Kidney (tissue), 14 donors: Measurements from ENCODE around the gene GSTT2B. TPM values are rescaled to one million over a fixed set of nuclear protein-coding genes. Genes with fewer than 3 reads are reported as not detected.

Source experiments
- DNase-seq, 5 donors: peaks; one replicate each; pipeline ENCODE4 v3.0.0-alpha.2; 2013 to 2020
- FAIRE-seq: peaks from 2 replicates; lab custom pipeline; 2012; peaks lifted over from hg19 to GRCh38; lab: Jason Lieb, UNC
- H3K27ac ChIP-seq, 2 donors: one replicate each; pipeline ENCODE4 v1.7.0; 2013; ENCODE audit warnings: low read depth in 2 of 2, low read length in 2 of 2, inconsistent platforms in 1 of 2
- H3K27me3 ChIP-seq: one replicate; pipeline ENCODE4 v1.7.1; 2013; ENCODE audit warnings: low read length, inconsistent platforms; ENCODE audit not compliant: control insufficient read depth, insufficient read depth
- H3K36me3 ChIP-seq, 3 donors: one replicate each; pipeline versions ENCODE4 v1.7.0 to v1.7.1; 2013; ENCODE audit warnings: low read length in 3 of 3, control low read depth in 1 of 3, inconsistent platforms in 1 of 3; ENCODE audit not compliant: insufficient read depth in 3 of 3, control insufficient read depth in 2 of 3
- H3K4me1 ChIP-seq, 3 donors: one replicate each; pipeline versions ENCODE4 v1.7.0 to v1.7.1; 2013; ENCODE audit warnings: low read length in 3 of 3, inconsistent platforms in 1 of 3, low read depth in 1 of 3; ENCODE audit not compliant: control insufficient read depth in 2 of 3, insufficient read depth in 2 of 3
- H3K4me3 ChIP-seq, 3 donors: one replicate each; pipeline versions ENCODE4 v1.7.0 to v1.8.1; 2013; ENCODE audit warnings: low read length in 3 of 3, control low read depth in 1 of 3, inconsistent platforms in 1 of 3
- H3K9ac ChIP-seq, 3 donors: one replicate each; pipeline versions ENCODE4 v1.7.0 to v1.7.1; 2013; ENCODE audit warnings: low read length in 3 of 3, control low read depth in 1 of 3, inconsistent platforms in 1 of 3
- H3K9me3 ChIP-seq, 3 donors: one replicate each; pipeline versions ENCODE4 v1.7.0 to v1.7.1; 2013; ENCODE audit warnings: low read length in 3 of 3, control low read depth in 1 of 3, inconsistent platforms in 1 of 3; ENCODE audit not compliant: control insufficient read depth in 2 of 3, insufficient read depth in 1 of 3
- CTCF ChIP-seq: IDR thresholded peaks from 3 replicates; pipeline ENCODE4 v1.5.1; 2012; ENCODE audit warnings: mild to moderate bottlenecking, moderate library complexity, borderline replicate concordance; ENCODE audit not compliant: insufficient read depth; ENCODE audit errors: extremely low read depth
- intact Hi-C: fragments of 100-400 bp; cut with DNase I; formaldehyde crosslinking; loops from one replicate; pipeline ENCODE4 v1.11.1; 2022
- polyA plus RNA-seq: library from polyadenylated mRNA; stranded (reverse); fragments of 350-450 nt; fragmentation: Illumina TruSeq; extraction: RNeasy Lipid Tissue Mini Kit (QIAGEN cat#74804); gene quantifications from one replicate; pipeline ENCODE4 v1.2.3, GENCODE V29; 2014; ENCODE audit warnings: low read depth, low replicate concordance; ENCODE audit not compliant: insufficient read depth
- total RNA-seq: library from RNA; stranded (reverse); fragmentation: NEBNext Ultra II Directional; extraction: Animal tissue kit (Norgen Biotek cat#: 25700); gene quantifications from one replicate; pipeline ENCODE4 v1.2.1, GENCODE V29; 2021
- donor health status: control.
- donor health status: control.
- donor health status: control.
- donor health status: control.
- donor health status: control.
- donor health status: DM: yes; HTN: yes; CAD: no.
- donor health status: Normal renal cell carcinoma (clear cell type).

Gene GSTT2B
- total and polyA plus RNA-seq, 2 donors from 2014 or later = 10.8 to 20.6 TPM

- Histone ChIP-seq H3K9me3 (no peaks in the 10 kb centered on the region), H3K9ac (no peak overlapping the region), H3K27me3 (no peaks in the 10 kb centered on the region), H3K27ac (no peak overlapping the region), H3K36me3 (no peaks in the 10 kb centered on the region), H3K4me3 (no peak overlapping the region), H3K4me1 (peaks cover 0 to 17% (median 2%) of the 10 kb centered on the region in 3 donors)
- no peak for TF ChIP-seq CTCF
- intact Hi-C loops = no loop called here
- FAIRE-seq (no peak), DNase-seq (peak in 2 of 5 donors; percentile 31 to 37)
Measured at GRCh38 chr22:23912293-23912903, 48.6 kb downstream of the GSTT2B start.

GRCh38 chr22:23911318-23911980 is 49.5 kb downstream of the GSTT2B start:
- TF ChIP-seq CTCF = no peak
- no peak overlapping the region for H3K27ac ChIP-seq
- intact Hi-C loops = no loop called here
- H3K9ac ChIP-seq = no peak overlapping the region
- H3K36me3 ChIP-seq = no peaks in the 10 kb centered on the region
- no peak overlapping the region for H3K4me3 ChIP-seq
- H3K27me3 ChIP-seq = no peaks in the 10 kb centered on the region
- H3K9me3 ChIP-seq = no peaks in the 10 kb centered on the region
- DNase-seq (peak in 1 of 5 donors; percentile 30), FAIRE-seq (no peak)
- peaks cover 0 to 17% (median 2%) of the 10 kb centered on the region in 3 donors for H3K4me1 ChIP-seq

- intact Hi-C loops = no loop called here
- DNase-seq (peak in 1 of 5 donors; percentile 26), FAIRE-seq (no peak)
- H3K36me3 ChIP-seq = no peaks in the 10 kb centered on the region
- H3K9ac ChIP-seq = no peak overlapping the region
- H3K4me3 ChIP-seq = no peak overlapping the region
- no peak overlapping the region for H3K27ac ChIP-seq
- H3K9me3 ChIP-seq = no peaks in the 10 kb centered on the region
- TF ChIP-seq CTCF = no peak
- peaks cover 0 to 17% (median 2%) of the 10 kb centered on the region in 3 donors for H3K4me1 ChIP-seq
- no peaks in the 10 kb centered on the region for H3K27me3 ChIP-seq
Measured at GRCh38 chr22:23910496-23911190, 50.4 kb downstream of the GSTT2B start.
